Epidermal melanocyte (primary cell): ENCODE measurements around the gene LRP1.

Experiments
- DNase-seq: peaks from one replicate; pipeline ENCODE4 v3.0.0; 2011; ENCODE audit warnings: low spot score; ENCODE audit not compliant: insufficient read length

Gene LRP1

GRCh38 chr12:57173089-57173488 is 44.8 kb downstream of the LRP1 start:
- no peak for DNase-seq

DNA sequence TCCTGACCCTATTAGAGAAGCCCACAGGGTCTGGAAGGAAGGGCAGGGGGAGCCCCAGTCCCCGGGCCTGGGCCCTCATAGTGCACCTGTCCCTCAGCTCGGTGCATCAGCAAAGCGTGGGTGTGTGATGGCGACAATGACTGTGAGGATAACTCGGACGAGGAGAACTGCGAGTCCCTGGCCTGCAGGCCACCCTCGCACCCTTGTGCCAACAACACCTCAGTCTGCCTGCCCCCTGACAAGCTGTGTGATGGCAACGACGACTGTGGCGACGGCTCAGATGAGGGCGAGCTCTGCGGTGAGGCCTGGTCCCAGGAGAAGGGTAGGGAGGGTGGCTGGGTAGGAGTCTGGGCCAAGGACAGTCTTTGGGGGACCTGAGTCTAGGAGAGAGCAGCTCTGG is 45.4 kb downstream of the LRP1 start:
- no peak for DNase-seq

- DNase-seq = no peak
These were observed 47.3 kb downstream of the LRP1 start for GRCh38 chr12:57175428-57176138.

- DNase-seq = no peak
These were observed 47.8 kb downstream of the LRP1 start for GRCh38 chr12:57176139-57176477.

DNA sequence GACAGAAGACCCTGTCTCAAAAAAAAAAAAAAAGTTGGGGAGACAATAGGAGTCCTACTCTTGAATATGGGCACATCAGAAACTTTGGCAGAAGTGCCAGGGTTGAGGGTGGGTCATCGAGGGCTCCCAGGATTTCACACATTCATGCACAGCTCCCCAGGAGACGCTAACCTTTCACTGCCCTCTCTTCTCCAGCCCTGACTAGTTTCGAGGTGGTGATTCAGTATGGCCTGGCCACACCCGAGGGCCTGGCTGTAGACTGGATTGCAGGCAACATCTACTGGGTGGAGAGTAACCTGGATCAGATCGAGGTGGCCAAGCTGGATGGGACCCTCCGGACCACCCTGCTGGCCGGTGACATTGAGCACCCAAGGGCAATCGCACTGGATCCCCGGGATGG is 48.6 kb downstream of the LRP1 start:
- no peak for DNase-seq

DNA sequence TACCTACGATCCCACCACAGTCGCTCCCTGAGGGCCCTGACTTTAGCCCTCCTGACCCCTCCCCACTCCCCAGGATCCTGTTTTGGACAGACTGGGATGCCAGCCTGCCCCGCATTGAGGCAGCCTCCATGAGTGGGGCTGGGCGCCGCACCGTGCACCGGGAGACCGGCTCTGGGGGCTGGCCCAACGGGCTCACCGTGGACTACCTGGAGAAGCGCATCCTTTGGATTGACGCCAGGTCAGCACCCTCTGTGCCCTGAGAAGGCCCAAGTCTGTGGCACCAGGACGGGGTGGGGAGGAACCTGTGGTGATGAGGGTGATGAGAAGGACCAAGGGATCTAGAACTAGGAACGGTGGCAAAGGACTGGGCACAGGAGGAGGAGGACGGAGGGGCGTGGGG is 49.1 kb downstream of the LRP1 start:
- DNase-seq = no peak

DNA sequence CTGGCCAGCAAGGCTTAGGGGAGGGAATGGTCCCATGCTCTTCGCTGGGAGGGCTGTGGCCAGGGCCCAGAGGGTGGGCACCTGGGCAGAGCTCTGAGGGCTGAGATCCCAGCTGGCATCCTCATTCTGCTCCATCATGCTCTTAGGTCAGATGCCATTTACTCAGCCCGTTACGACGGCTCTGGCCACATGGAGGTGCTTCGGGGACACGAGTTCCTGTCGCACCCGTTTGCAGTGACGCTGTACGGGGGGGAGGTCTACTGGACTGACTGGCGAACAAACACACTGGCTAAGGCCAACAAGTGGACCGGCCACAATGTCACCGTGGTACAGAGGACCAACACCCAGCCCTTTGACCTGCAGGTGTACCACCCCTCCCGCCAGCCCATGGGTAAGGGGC is 49.9 kb downstream of the LRP1 start:
- no peak for DNase-seq

- DNase-seq = no peak
These were observed 51.2 kb downstream of the LRP1 start for GRCh38 chr12:57179331-57180086.

- DNase-seq = no peak
These were observed 52.2 kb downstream of the LRP1 start for GRCh38 chr12:57180321-57180989.

DNA sequence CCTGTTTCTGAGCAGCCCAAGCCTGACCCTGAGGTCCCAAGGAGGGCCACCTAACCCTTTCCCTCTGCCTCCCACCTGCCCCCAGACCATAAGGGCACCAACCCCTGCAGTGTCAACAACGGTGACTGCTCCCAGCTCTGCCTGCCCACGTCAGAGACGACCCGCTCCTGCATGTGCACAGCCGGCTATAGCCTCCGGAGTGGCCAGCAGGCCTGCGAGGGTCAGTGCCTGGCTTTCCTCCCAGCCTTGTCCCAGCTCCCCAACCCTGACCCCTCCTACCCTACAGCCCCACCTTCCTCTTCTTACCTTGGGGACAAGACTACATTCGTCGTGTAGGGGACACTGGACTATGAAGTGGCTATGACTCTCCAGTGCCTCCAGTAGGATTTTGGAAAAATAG is 52.8 kb downstream of the LRP1 start:
- DNase-seq = no peak

- DNase-seq = peak; percentile 37
These were observed 53.4 kb downstream of the LRP1 start for GRCh38 chr12:57181561-57182155.

DNA sequence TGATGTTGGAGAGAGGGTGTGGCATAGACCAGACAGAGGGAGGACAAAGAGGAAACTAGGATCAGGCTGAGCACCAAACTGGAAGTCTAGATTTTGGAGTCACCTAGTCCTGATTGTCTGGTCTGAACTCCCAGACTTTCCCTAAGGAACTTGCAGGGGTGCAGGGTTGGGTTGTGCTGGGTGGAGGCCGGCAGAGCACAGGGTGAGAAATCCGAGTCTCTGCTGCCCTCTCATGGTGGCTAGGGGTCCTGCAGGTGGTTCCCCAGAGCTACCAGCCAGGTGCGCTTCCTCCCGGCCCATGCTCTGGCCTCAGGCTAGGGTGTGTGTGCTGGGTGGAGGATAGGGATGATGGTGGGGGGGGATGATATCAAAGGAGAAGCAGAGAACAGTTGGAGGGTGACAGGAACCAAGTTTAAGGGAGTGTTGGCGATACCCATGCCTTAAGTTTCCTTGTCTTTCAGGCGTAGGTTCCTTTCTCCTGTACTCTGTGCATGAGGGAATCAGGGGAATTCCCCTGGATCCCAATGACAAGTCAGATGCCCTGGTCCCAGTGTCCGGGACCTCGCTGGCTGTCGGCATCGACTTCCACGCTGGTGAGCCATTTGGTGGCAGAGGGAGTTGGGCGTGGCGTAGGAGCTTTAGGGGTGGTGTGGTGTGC is 54.8 kb downstream of the LRP1 start:
- DNase-seq = peak; percentile 93

- DNase-seq = no peak
These were observed 55.8 kb downstream of the LRP1 start for GRCh38 chr12:57183939-57184725.

GRCh38 chr12:57185403-57185802 is 57.1 kb downstream of the LRP1 start:
- DNase-seq = no peak

GRCh38 chr12:57185906-57186508 is 57.7 kb downstream of the LRP1 start:
- DNase-seq = no peak

- DNase-seq = no peak
These were observed 59.2 kb downstream of the LRP1 start for GRCh38 chr12:57187222-57188089.

DNA sequence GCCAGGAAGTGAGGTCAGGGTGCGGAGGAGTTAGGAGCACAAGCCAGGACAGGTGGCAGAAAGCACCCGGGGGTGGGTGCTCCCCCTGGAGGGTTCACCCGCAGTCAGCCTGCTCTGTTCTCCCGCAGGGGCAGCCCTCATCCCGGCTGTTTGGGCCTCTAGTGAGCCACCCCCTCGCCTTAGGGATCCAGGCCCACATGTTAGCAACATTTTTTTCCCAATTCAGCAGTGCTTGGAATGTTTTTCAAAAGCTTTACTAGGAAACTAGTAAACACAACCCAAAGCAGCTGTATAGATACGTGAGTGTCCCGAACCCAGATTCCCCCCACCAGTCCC is 59.8 kb downstream of the LRP1 start:
- DNase-seq = no peak

GRCh38 chr12:57190037-57190436 is 61.8 kb downstream of the LRP1 start:
- DNase-seq = no peak

GRCh38 chr12:57190821-57191220 is 62.5 kb downstream of the LRP1 start:
- no peak for DNase-seq

DNA sequence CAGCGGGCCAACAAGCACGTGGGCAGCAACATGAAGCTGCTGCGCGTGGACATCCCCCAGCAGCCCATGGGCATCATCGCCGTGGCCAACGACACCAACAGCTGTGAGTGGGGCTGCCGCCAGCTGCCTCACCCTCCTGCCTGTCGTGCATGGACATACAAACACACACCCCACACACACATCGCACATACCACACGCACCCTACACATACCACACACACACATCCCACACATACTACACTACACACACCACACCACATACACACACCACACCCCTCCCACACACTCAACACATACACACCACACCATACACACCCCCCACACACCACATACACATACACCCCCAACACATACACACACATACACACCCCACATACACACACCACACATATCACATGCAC is 63.1 kb downstream of the LRP1 start:
- DNase-seq = no peak
